Heart right ventricle (tissue), 16 donors: ENCODE results near the gene SCN4A. TPM values are rescaled to one million over a fixed set of nuclear protein-coding genes. Genes with fewer than 3 reads are reported as not detected.

Experiments
- ATAC-seq, 8 donors: fragments of 200-7000 bp; cut with Tn5 transposase; one replicate each; pipeline ENCODE4 v1.9.1; 2020; ENCODE audit warnings: mild to moderate bottlenecking in 8 of 8, moderate library complexity in 8 of 8, moderate number of reproducible peaks in 1 of 8
- DNase-seq, 2 donors: peaks; one replicate each; pipeline ENCODE4 v3.0.0-alpha.2; 2020
- H3K27ac ChIP-seq, 10 donors: fragments of 200-600 bp; sonication (generic) in 2 of 10; one replicate each; pipeline versions ENCODE4 v1.5.0 to v1.8.0; 2020 to 2022; ENCODE audit warnings: mild to moderate bottlenecking in 3 of 10
- H3K27me3 ChIP-seq, 7 donors: fragments of 200-600 bp; one replicate each; pipeline ENCODE4 v1.8.0; 2021 to 2022; ENCODE audit warnings: mild to moderate bottlenecking in 2 of 7
- H3K36me3 ChIP-seq, 9 donors: fragments of 200-600 bp; sonication (generic) in 1 of 9; one replicate each; pipeline versions ENCODE4 v1.5.0 to v1.8.0; 2020 to 2022; ENCODE audit warnings: mild to moderate bottlenecking in 2 of 9
- H3K4me1 ChIP-seq, 9 donors: fragments of 200-600 bp; sonication (generic) in 1 of 9; one replicate each; pipeline versions ENCODE4 v1.5.0 to v1.8.0; 2020 to 2022; ENCODE audit warnings: mild to moderate bottlenecking in 4 of 9
- H3K4me3 ChIP-seq, 10 donors: fragments of 200-600 bp; sonication (generic) in 2 of 10; one replicate each; pipeline versions ENCODE4 v1.5.0 to v1.8.0; 2020 to 2022; ENCODE audit warnings: mild to moderate bottlenecking in 7 of 10, moderate library complexity in 2 of 10
- H3K9me3 ChIP-seq, 11 donors: fragments of 200-600 bp in 10 of 11; sonication (generic) in 2 of 11; one replicate each; pipeline versions ENCODE4 v1.5.0 to v1.8.0; 2013 to 2022; ENCODE audit warnings: mild to moderate bottlenecking in 2 of 11, control low read depth in 1 of 11, moderate library complexity in 1 of 11
- CTCF ChIP-seq, 9 donors: fragments of 200-600 bp; sonication (generic) in 2 of 9; IDR thresholded peaks; one replicate each; pipeline versions ENCODE4 v1.5.0 to v1.8.0; 2021 to 2022; ENCODE audit warnings: antibody characterized with exemption in 9 of 9, mild to moderate bottlenecking in 5 of 9, moderate library complexity in 1 of 9
- WGBS, 2 donors: extraction: QIAGEN DNeasy Blood & Tissue Kit; methylation state at CpG; one replicate each; pipeline ENCODE4 v1.1.7; 2013; ENCODE audit warnings: inconsistent platforms in 1 of 2; 5-methylcytosine and 5-hydroxymethylcytosine counted together
- intact Hi-C, 10 donors: fragments of 100-400 bp; cut with DNase I; formaldehyde crosslinking; loops; one replicate each; pipeline versions ENCODE4 v1.11.1 to v1.14.2; 2022
- polyA plus RNA-seq, 2 donors: library from polyadenylated mRNA; stranded (reverse); fragments of 200-250 nt; gene quantifications; one replicate each; pipeline ENCODE4 v1.2.3, GENCODE V29; 2013
- total RNA-seq, 10 donors: library from RNA; stranded (reverse); fragmentation: NEBNext Ultra II Directional in 3 of 10; extraction: Animal tissue kit (Norgen Biotek cat#: 25700) in 3 of 10; gene quantifications; one replicate each; pipeline versions ENCODE4 v1.2.1 to v1.2.4, GENCODE V29; 2021 to 2023
- donor health status: Arrhythmogenic right ventricular cardiomyopathy.
- donor health status: ischemic (EF 13 %, LVEDD 7.1; RV severe dilation, severe dysfunction).
- donor health status: healthy with polysubstance abuse.
- donor health status: DM: no; HTN: yes; CAD: no.
- donor health status: DM: no; HTN: no; CAD: no.
- donor health status: ischemic (EF 25% LVEDD 6.9; RV normal size, moderate dysfunction).
- donor health status: ischemic (EF 25% LVEDD 5.7; RV mildly dilated, moderate dysfunction).
- donor health status: healthy.
- donor health status: DM: yes; HTN: yes; CAD: no.
- donor health status: Ischemic cardiomyopathy.
- donor health status: ischemic (EF 35%, LVEDD 5.7; RV mildly dilated, moderate dysfunction).
- donor health status: nonischemic (EF 11% LVEDD 7.7; RV severe dilation, severe dysfunction).
- donor health status: DM: yes; HTN: yes; CAD: no.
- donor health status: PGD.
- donor health status: ischemic (EF 29% LVEDD 5.4; RV normal size, mild dysfunction).
- donor health status: nonischemic (EF 23%, LVEDD 6.1; RV moderate dilation, normal function).

Gene SCN4A
- total and polyA plus RNA-seq, 12 donors = 0.19 to 2.9 (median 0.53) TPM

GRCh38 chr17:63978272-63979200, 5.8 kb upstream of the SCN4A start:
- DNase-seq (no peak), ATAC-seq (no peak)
- no peak overlapping the region for H3K4me3 ChIP-seq
- peaks cover 0 to 17% (median 6%) of the 10 kb centered on the region in 11 donors for H3K9me3 ChIP-seq
- 75 to 81% methylated on average over 13 of the region's 13 CpGs for WGBS, 2 donors
- no peaks in the 10 kb centered on the region for H3K36me3 ChIP-seq
- intact Hi-C loops = no loop called here
- no peaks in the 10 kb centered on the region for H3K27me3 ChIP-seq
- TF ChIP-seq CTCF (IDR thresholded peaks at IDR 0.05) = no peak
- H3K27ac ChIP-seq = peak overlapping the region in 2 of 10 donors; percentile 13 to 31
- peaks cover 2 to 81% (median 52%) of the 10 kb centered on the region in 9 donors for H3K4me1 ChIP-seq

GRCh38 chr17:63976702-63977101, 4.0 kb upstream of the SCN4A start:
- DNase-seq (no peak), ATAC-seq (no peak)
- H3K36me3 ChIP-seq = no peaks in the 10 kb centered on the region
- WGBS, 2 donors = 58 to 63% methylated on average over 3 of the region's 3 CpGs
- intact Hi-C loops = no loop called here
- H3K4me3 ChIP-seq = no peak overlapping the region
- no peak for TF ChIP-seq CTCF (IDR thresholded peaks at IDR 0.05)
- H3K4me1 ChIP-seq = peaks cover 2 to 71% (median 36%) of the 10 kb centered on the region in 9 donors
- peaks cover 0 to 4% (median 1%) of the 10 kb centered on the region in 11 donors for H3K9me3 ChIP-seq
- no peaks in the 10 kb centered on the region for H3K27me3 ChIP-seq
- H3K27ac ChIP-seq = peak overlapping the region in 1 of 10 donors; percentile 3

DNA sequence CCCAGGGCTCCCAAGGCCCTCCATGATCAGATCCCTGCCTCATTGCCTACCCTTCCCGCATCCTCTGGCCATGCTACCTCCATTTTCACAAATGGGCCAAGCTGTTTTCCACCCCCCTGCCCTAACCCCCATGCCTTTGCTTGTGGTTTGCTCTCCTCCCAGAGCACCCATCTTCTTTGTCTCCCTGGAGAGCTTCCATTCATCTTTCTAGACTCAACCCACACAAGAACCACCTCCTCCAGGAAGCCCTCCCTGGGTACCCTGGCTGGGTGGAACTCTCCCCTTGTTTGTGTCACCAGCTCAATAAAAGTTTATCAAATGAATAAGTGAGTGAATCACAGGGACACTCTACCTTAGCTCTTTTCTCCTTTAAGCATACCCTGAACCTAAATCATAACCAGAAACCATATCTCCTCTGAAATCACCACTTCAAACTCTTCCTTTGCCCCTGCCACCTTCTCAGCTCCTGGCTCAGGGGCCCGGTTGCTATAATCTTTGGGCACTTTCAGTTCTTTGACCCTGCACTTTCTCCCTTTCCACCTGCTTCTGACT, 2.9 kb upstream of the SCN4A start:
- no peaks in the 10 kb centered on the region for H3K36me3 ChIP-seq
- ATAC-seq = no peak
- TF ChIP-seq CTCF (IDR thresholded peaks at IDR 0.05) = no peak
- intact Hi-C loops = no loop called here
- no peak for DNase-seq
- H3K27ac ChIP-seq = no peak overlapping the region
- WGBS, 2 donors = 82 to 92% methylated on average over 2 of the region's 2 CpGs
- peaks cover 0 to 60% (median 27%) of the 10 kb centered on the region in 9 donors for H3K4me1 ChIP-seq
- H3K4me3 ChIP-seq = no peak overlapping the region
- H3K27me3 ChIP-seq = no peaks in the 10 kb centered on the region
- no peaks in the 10 kb centered on the region for H3K9me3 ChIP-seq

DNA sequence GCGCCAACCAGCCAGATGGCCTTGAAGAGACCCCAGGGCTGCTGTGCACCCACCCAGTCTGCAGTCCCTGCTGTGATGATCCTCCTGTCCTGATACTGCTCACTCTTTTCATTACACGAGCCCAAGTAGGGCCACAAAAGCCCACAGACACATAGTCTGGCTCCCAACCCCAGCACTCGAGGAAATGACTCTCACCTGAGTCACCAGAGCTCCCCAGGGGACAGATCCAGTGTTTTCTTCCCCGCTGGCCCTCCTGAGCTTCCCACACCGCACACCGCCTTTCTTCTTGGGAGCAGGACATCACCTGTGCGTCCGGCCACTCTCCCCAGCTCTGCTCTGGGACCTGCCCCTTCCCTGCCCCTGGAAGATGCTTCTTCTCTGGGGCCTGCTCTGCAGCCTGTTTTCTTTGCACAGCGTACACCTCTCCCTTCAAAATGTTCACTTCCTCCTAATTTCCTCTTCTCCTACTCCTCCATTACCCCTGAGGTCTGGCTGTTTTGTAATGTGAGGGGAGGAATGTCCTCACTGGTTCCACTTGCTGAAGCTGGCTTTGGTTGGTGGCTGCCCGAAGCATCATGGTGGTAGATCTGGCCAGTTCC, 2.0 kb upstream of the SCN4A start:
- H3K27ac ChIP-seq = peak overlapping the region in 1 of 10 donors; percentile 10

More for the DNA sequence above, 2.0 kb upstream of the SCN4A start:
- H3K9me3 ChIP-seq = no peaks in the 10 kb centered on the region
- no peak for TF ChIP-seq CTCF (IDR thresholded peaks at IDR 0.05)
- peaks cover 0 to 54% (median 22%) of the 10 kb centered on the region in 9 donors for H3K4me1 ChIP-seq
- 68 to 71% methylated on average over 10 of the region's 10 CpGs for WGBS, 2 donors
- DNase-seq (no peak), ATAC-seq (peak in 6 of 8 donors; percentile 11 to 57 (median 33))
- H3K27me3 ChIP-seq = no peaks in the 10 kb centered on the region
- no peak overlapping the region for H3K4me3 ChIP-seq
- H3K36me3 ChIP-seq = no peaks in the 10 kb centered on the region
- intact Hi-C loops = no loop called here
